ENCODE results near the gene SLC2A10. TPM values are rescaled to one million over a fixed set of nuclear protein-coding genes. Genes with fewer than 3 reads are reported as not detected.
"Not testable (repeated sequence)": the region's sequence is repeated elsewhere in the genome, so short reads cannot be mapped to it uniquely, and the experiment has no call there.

Gene SLC2A10
- total RNA-seq, 4 donors from 2014 or later, result 0.36 to 4.0 (median 2.4) TPM

- in situ Hi-C loops (cut with MboI; ENCODE audit: low sequenced_read_pairs in 4 of 4) (no loop called here), intact Hi-C loops (cut with DNase I; ENCODE audit: low total_unique reads) (no loop called here)
- Histone ChIP-seq H3K27ac (no peak overlapping the region), H3K9me3 (peaks cover 0 to 6% (median 0%) of the 10 kb centered on the region in 3 donors), H3K27me3 (no peaks in the 10 kb centered on the region), H3K4me1 (no peaks in the 10 kb centered on the region), H3K4me3 (no peak overlapping the region), H3K36me3 (no peaks in the 10 kb centered on the region)
- no peak for ATAC-seq
- DNase-seq, result no peak
- no peak for TF ChIP-seq CTCF (IDR thresholded peaks at IDR 0.05 in 4 of 5, conservative IDR thresholded peaks at IDR 0.05 in 1 of 5)
- TF ChIP-seq POLR2A (IDR thresholded peaks at IDR 0.05), result no peak
Measured at GRCh38 chr20:46674253-46675083, 35.0 kb upstream of the SLC2A10 start.

GRCh38 chr20:46676649-46677316 is 32.7 kb upstream of the SLC2A10 start:
- H3K4me1 ChIP-seq; ATAC-seq; H3K9me3 ChIP-seq; H3K36me3 ChIP-seq; intact Hi-C loops (cut with DNase I; ENCODE audit: low total_unique reads); H3K4me3 ChIP-seq; H3K27me3 ChIP-seq; in situ Hi-C loops (cut with MboI; ENCODE audit: low sequenced_read_pairs in 4 of 4); DNase-seq; H3K27ac ChIP-seq: not testable (repeated sequence)

GRCh38 chr20:46677608-46678007 is 31.8 kb upstream of the SLC2A10 start:
- Histone ChIP-seq H3K27me3 (no peaks in the 10 kb centered on the region), H3K27ac (no peak overlapping the region), H3K4me1 (no peaks in the 10 kb centered on the region), H3K9me3 (no peaks in the 10 kb centered on the region), H3K36me3 (no peaks in the 10 kb centered on the region), H3K4me3 (no peak overlapping the region)
- no peak for DNase-seq
- TF ChIP-seq POLR2A (IDR thresholded peaks at IDR 0.05) (no peak), CTCF (IDR thresholded peaks at IDR 0.05 in 4 of 5, conservative IDR thresholded peaks at IDR 0.05 in 1 of 5) (no peak)
- in situ Hi-C loops (cut with MboI; ENCODE audit: low sequenced_read_pairs in 4 of 4) (no loop called here), intact Hi-C loops (cut with DNase I; ENCODE audit: low total_unique reads) (no loop called here)
- ATAC-seq, result no peak

GRCh38 chr20:46678516-46678915 is 30.9 kb upstream of the SLC2A10 start:
- H3K36me3 ChIP-seq, result no peaks in the 10 kb centered on the region
- DNase-seq, result no peak
- H3K4me3 ChIP-seq, result no peak overlapping the region
- in situ Hi-C loops (cut with MboI; ENCODE audit: low sequenced_read_pairs in 4 of 4), result no loop called here
- H3K9me3 ChIP-seq, result no peaks in the 10 kb centered on the region
- TF ChIP-seq POLR2A (IDR thresholded peaks at IDR 0.05) (no peak), CTCF (IDR thresholded peaks at IDR 0.05 in 4 of 5, conservative IDR thresholded peaks at IDR 0.05 in 1 of 5) (no peak)
- peaks cover 7 to 8% of the 10 kb centered on the region in 2 donors for H3K4me1 ChIP-seq
- intact Hi-C loops (cut with DNase I; ENCODE audit: low total_unique reads), result no loop called here
- H3K27ac ChIP-seq, result no peak overlapping the region
- ATAC-seq, result no peak
- H3K27me3 ChIP-seq, result no peaks in the 10 kb centered on the region

- intact Hi-C loops (cut with DNase I; ENCODE audit: low total_unique reads), result no loop called here
- in situ Hi-C loops (cut with MboI; ENCODE audit: low sequenced_read_pairs in 4 of 4), result no loop called here
- Histone ChIP-seq H3K27ac (no peak overlapping the region), H3K4me1 (peaks cover 15 to 17% of the 10 kb centered on the region in 2 donors), H3K9me3 (no peaks in the 10 kb centered on the region), H3K27me3 (no peaks in the 10 kb centered on the region), H3K4me3 (no peak overlapping the region), H3K36me3 (no peaks in the 10 kb centered on the region)
- no peak for DNase-seq
- TF ChIP-seq CTCF (IDR thresholded peaks at IDR 0.05 in 4 of 5, conservative IDR thresholded peaks at IDR 0.05 in 1 of 5) (no peak), POLR2A (IDR thresholded peaks at IDR 0.05) (no peak)
- no peak for ATAC-seq
Measured at GRCh38 chr20:46680684-46681031, 28.8 kb upstream of the SLC2A10 start.
